Stimulated activated CD8-positive, alpha-beta memory T cell treated with anti-CD3 and anti-CD28 coated beads, Interleukin-2, amount 100 ng/mL, for 48 hours (primary cell): ENCODE measurements around the gene PLIN4.

Experiments
- DNase-seq, 2 donors: peaks; one replicate each; pipeline ENCODE4 v3.0.0-alpha.2; 2020; ENCODE audit warnings: low read depth in 2 of 2

PLIN4 gene

GRCh38 chr19:4507150-4507452, 11.2 kb downstream of the PLIN4 start:
- DNase-seq, result no peak

GRCh38 chr19:4506449-4507149, 11.7 kb downstream of the PLIN4 start:
- DNase-seq, result no peak

GRCh38 chr19:4505570-4506448, 12.5 kb downstream of the PLIN4 start:
- no peak for DNase-seq

- no peak for DNase-seq
These were observed 13.3 kb downstream of the PLIN4 start for GRCh38 chr19:4504891-4505569.

- no peak for DNase-seq
These were observed 14.0 kb downstream of the PLIN4 start for GRCh38 chr19:4504297-4504701.

- no peak for DNase-seq
These were observed 14.5 kb downstream of the PLIN4 start for GRCh38 chr19:4503825-4504170.

- no peak for DNase-seq
These were observed 15.0 kb downstream of the PLIN4 start for GRCh38 chr19:4503132-4503824.

GRCh38 chr19:4502282-4503131, 15.8 kb downstream of the PLIN4 start:
- DNase-seq, result no peak

- DNase-seq, result no peak
These were observed 16.6 kb downstream of the PLIN4 start for GRCh38 chr19:4501691-4502090.

- no peak for DNase-seq
These were observed 17.3 kb downstream of the PLIN4 start for GRCh38 chr19:4500841-4501591.

- DNase-seq, result no peak
These were observed 18.4 kb downstream of the PLIN4 start for GRCh38 chr19:4499855-4500254.

- DNase-seq, result no peak
These were observed 19.0 kb downstream of the PLIN4 start for GRCh38 chr19:4499318-4499717.

- no peak for DNase-seq
These were observed 19.6 kb downstream of the PLIN4 start for GRCh38 chr19:4498694-4499093.

- no peak for DNase-seq
These were observed 20.4 kb downstream of the PLIN4 start for GRCh38 chr19:4497770-4498389.

GRCh38 chr19:4496304-4496703, 22.0 kb downstream of the PLIN4 start:
- no peak for DNase-seq

GRCh38 chr19:4495471-4495870, 22.8 kb downstream of the PLIN4 start:
- DNase-seq, result no peak

GRCh38 chr19:4494691-4495064, 23.6 kb downstream of the PLIN4 start:
- no peak for DNase-seq

GRCh38 chr19:4493929-4494690, 24.2 kb downstream of the PLIN4 start:
- DNase-seq, result no peak
